Gastroesophageal sphincter (tissue), 3 donors: Measurements from ENCODE around the gene MYO18A.

Experiments used
- POLR2AphosphoS5 ChIP-seq: sonication (generic); formaldehyde crosslinking; IDR thresholded peaks from one replicate; pipeline ENCODE4 v1.6.1; 2017; ENCODE audit warnings: antibody characterized with exemption
- TF ChIP-seq, protein P1 (sequence below), 4 experiments: fragments of 200-600 bp in 2 of 4; fragments of 450-650 bp in 2 of 4; sonication (generic) in 1 of 4; IDR thresholded peaks; one replicate each; pipeline ENCODE4 v1.5.1; 2017 to 2019; ENCODE audit warnings: antibody characterized with exemption in 4 of 4, mild to moderate bottlenecking in 2 of 4, moderate library complexity in 2 of 4

DNA sequence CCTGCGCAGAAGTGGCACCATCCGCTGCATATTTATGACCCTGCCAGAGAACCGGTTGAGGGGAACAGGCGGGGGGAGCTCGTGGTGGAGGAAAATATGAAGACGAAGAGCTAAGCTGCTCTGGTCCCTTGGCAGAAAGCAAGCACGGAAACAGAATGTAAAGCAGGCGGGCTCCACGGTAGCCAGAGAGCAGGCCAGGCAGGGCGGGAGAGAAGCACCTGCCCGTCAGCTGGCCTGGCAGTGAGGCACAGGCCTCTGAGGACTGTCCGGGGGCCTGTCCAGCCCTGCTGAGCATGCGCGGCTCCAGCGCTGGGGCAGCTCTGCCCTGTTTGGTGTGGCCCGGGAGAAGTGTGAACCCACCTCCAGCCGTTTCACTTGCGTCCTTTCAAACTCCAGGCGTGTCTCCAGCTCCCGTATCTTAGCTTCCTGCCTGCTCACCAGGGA lies 90.6 kb downstream of the MYO18A start:
- TF ChIP-seq, protein P1, sequence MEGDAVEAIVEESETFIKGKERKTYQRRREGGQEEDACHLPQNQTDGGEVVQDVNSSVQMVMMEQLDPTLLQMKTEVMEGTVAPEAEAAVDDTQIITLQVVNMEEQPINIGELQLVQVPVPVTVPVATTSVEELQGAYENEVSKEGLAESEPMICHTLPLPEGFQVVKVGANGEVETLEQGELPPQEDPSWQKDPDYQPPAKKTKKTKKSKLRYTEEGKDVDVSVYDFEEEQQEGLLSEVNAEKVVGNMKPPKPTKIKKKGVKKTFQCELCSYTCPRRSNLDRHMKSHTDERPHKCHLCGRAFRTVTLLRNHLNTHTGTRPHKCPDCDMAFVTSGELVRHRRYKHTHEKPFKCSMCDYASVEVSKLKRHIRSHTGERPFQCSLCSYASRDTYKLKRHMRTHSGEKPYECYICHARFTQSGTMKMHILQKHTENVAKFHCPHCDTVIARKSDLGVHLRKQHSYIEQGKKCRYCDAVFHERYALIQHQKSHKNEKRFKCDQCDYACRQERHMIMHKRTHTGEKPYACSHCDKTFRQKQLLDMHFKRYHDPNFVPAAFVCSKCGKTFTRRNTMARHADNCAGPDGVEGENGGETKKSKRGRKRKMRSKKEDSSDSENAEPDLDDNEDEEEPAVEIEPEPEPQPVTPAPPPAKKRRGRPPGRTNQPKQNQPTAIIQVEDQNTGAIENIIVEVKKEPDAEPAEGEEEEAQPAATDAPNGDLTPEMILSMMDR (IDR thresholded peaks at IDR 0.05) = no peak
- TF ChIP-seq POLR2AphosphoS5 = no peak
